Natural killer cell (primary cell): ENCODE results near the gene GRIN1. TPM values are rescaled to one million over a fixed set of nuclear protein-coding genes. Genes with fewer than 3 reads are reported as not detected.

Experiments used
- ATAC-seq, 3 donors: fragments of 150-1000 bp in 2 of 3; fragments of 200-7000 bp in 1 of 3; cut with Tn5 transposase; 1 replicate in 1 of 3; 2 replicates in 2 of 3; pipeline ENCODE4 v1.10.0; 2021; ENCODE audit warnings: mild to moderate bottlenecking in 2 of 3, moderate library complexity in 2 of 3
- DNase-seq, 2 donors: peaks; one replicate each; pipeline versions ENCODE4 v3.0.0 to v3.0.0-alpha.2; 2013 to 2021; ENCODE audit warnings: mixed read lengths in 1 of 2
- H3K27ac ChIP-seq: one replicate; pipeline ENCODE4 v1.5.1; 2013; ENCODE audit warnings: mild to moderate bottlenecking, low read length
- H3K27me3 ChIP-seq: one replicate; pipeline ENCODE4 v1.6.1; 2013; ENCODE audit warnings: low read length; ENCODE audit not compliant: control insufficient read depth, insufficient read depth
- H3K36me3 ChIP-seq: one replicate; pipeline ENCODE4 v1.6.1; 2013; ENCODE audit warnings: low read length; ENCODE audit not compliant: control insufficient read depth, insufficient read depth
- H3K4me1 ChIP-seq: one replicate; pipeline ENCODE4 v1.6.1; 2013; ENCODE audit warnings: low read length; ENCODE audit not compliant: control insufficient read depth, insufficient read depth
- H3K4me3 ChIP-seq: one replicate; pipeline ENCODE4 v1.5.1; 2013; ENCODE audit warnings: low read length
- H3K9me3 ChIP-seq: one replicate; pipeline ENCODE4 v1.6.1; 2013; ENCODE audit warnings: low read length; ENCODE audit not compliant: control insufficient read depth, insufficient read depth
- H3K27ac Mint-ChIP-seq, 2 donors: one replicate each; pipeline ENCODE4 v1.8.0; 2022; ENCODE audit warnings: mild to moderate bottlenecking in 2 of 2, mixed read lengths in 2 of 2, moderate library complexity in 1 of 2
- H3K27me3 Mint-ChIP-seq, 2 donors: one replicate each; pipeline ENCODE4 v1.8.0; 2022; ENCODE audit warnings: low read depth in 2 of 2, mixed read lengths in 2 of 2
- H3K36me3 Mint-ChIP-seq: one replicate; pipeline ENCODE4 v1.8.0; 2022; ENCODE audit warnings: mixed read lengths
- H3K4me1 Mint-ChIP-seq, 2 donors: one replicate each; pipeline ENCODE4 v1.8.0; 2022; ENCODE audit warnings: mixed read lengths in 2 of 2
- H3K4me3 Mint-ChIP-seq: one replicate; pipeline ENCODE4 v1.8.0; 2022; ENCODE audit warnings: mild to moderate bottlenecking, moderate library complexity, mixed read lengths
- H3K9me3 Mint-ChIP-seq, 2 donors: one replicate each; pipeline ENCODE4 v1.8.0; 2022; ENCODE audit warnings: mixed read lengths in 2 of 2
- WGBS: methylation state at CpG from one replicate; pipeline ENCODE4 v1.1.7; 2013; ENCODE audit warnings: missing lambda C conversion rate; ENCODE audit not compliant: insufficient coverage; 5-methylcytosine and 5-hydroxymethylcytosine counted together
- intact Hi-C: fragments of 100-400 bp; cut with micrococcal nuclease; formaldehyde crosslinking; loops from one replicate; pipeline ENCODE4 v1.14.2; 2022
- total RNA-seq, 4 donors: library from RNA; stranded (reverse); fragments of 120-200 nt in 1 of 4; gene quantifications; one replicate each; pipeline versions ENCODE4 v1.2.3 to v1.2.4, GENCODE V29; 2013 to 2022
- TF ChIP-seq, protein P1 (sequence below): fragments of 200-600 bp; IDR thresholded peaks from one replicate; pipeline ENCODE4 v1.8.0; 2022; ENCODE audit warnings: antibody characterized with exemption

Gene GRIN1
- total RNA-seq: not detected
- total RNA-seq (2013): not detected

GRCh38 chr9:137138722-137139467 is at the start of gene GRIN1:
Gene GRIN1 (plus strand): TSS chr9:137139154. CDS start chr9:137139487, 333 bp downstream.
- no peaks in the 10 kb centered on the region for H3K9me3 Mint-ChIP-seq
- peaks cover 31% of the 10 kb centered on the region for H3K27me3 ChIP-seq
- no peak within 1 kb of the TSS for H3K4me3 Mint-ChIP-seq
- ATAC-seq (peak; percentile 50 to 92 (median 87)), DNase-seq (peak; percentile 39 to 72)
- H3K36me3 Mint-ChIP-seq: no peaks in the 10 kb centered on the region
- H3K27ac ChIP-seq: no peak within 1 kb of the TSS
- H3K27ac Mint-ChIP-seq: no peak within 1 kb of the TSS
- H3K4me3 ChIP-seq: no peak within 1 kb of the TSS
- TF ChIP-seq, protein P1, sequence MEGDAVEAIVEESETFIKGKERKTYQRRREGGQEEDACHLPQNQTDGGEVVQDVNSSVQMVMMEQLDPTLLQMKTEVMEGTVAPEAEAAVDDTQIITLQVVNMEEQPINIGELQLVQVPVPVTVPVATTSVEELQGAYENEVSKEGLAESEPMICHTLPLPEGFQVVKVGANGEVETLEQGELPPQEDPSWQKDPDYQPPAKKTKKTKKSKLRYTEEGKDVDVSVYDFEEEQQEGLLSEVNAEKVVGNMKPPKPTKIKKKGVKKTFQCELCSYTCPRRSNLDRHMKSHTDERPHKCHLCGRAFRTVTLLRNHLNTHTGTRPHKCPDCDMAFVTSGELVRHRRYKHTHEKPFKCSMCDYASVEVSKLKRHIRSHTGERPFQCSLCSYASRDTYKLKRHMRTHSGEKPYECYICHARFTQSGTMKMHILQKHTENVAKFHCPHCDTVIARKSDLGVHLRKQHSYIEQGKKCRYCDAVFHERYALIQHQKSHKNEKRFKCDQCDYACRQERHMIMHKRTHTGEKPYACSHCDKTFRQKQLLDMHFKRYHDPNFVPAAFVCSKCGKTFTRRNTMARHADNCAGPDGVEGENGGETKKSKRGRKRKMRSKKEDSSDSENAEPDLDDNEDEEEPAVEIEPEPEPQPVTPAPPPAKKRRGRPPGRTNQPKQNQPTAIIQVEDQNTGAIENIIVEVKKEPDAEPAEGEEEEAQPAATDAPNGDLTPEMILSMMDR: no peak
- no peaks in the 10 kb centered on the region for H3K36me3 ChIP-seq
- H3K27me3 Mint-ChIP-seq: peaks cover 15 to 31% of the 10 kb centered on the region in 2 donors
- H3K4me1 Mint-ChIP-seq: peaks cover 0 to 6% of the 10 kb centered on the region in 2 donors
- H3K4me1 ChIP-seq: peaks cover 4% of the 10 kb centered on the region
- intact Hi-C loops: no loop called here
- no peaks in the 10 kb centered on the region for H3K9me3 ChIP-seq
- 10% methylated on average over 104 of the region's 104 CpGs for WGBS

GRCh38 chr9:137089232-137089947 is 49.6 kb upstream of the GRIN1 start:
- Mint-ChIP-seq H3K27ac (peak overlapping the region; percentile 21 to 76), H3K4me1 (peaks cover 15 to 29% of the 10 kb centered on the region in 2 donors), H3K9me3 (no peaks in the 10 kb centered on the region), H3K36me3 (no peaks in the 10 kb centered on the region), H3K4me3 (no peak overlapping the region), H3K27me3 (no peaks in the 10 kb centered on the region)
- TF ChIP-seq, protein P1: no peak
- H3K4me1 ChIP-seq: peaks cover 18% of the 10 kb centered on the region
- DNase-seq (no peak), ATAC-seq (no peak)
- H3K9me3 ChIP-seq: no peaks in the 10 kb centered on the region
- no peak overlapping the region for H3K27ac ChIP-seq
- no peaks in the 10 kb centered on the region for H3K27me3 ChIP-seq
- no peak overlapping the region for H3K4me3 ChIP-seq
- intact Hi-C loops: no loop called here
- WGBS: 91% methylated on average over 11 of the region's 11 CpGs
- peaks cover 16% of the 10 kb centered on the region for H3K36me3 ChIP-seq

- no peaks in the 10 kb centered on the region for H3K36me3 Mint-ChIP-seq
- peak; percentile 94 to 96 (median 95) for ATAC-seq
- H3K4me3 ChIP-seq: peak overlapping the region; percentile 2
- peak overlapping the region; percentile 86 for H3K4me3 Mint-ChIP-seq
- H3K27me3 ChIP-seq: no peaks in the 10 kb centered on the region
- no peaks in the 10 kb centered on the region for H3K9me3 Mint-ChIP-seq
- H3K9me3 ChIP-seq: no peaks in the 10 kb centered on the region
- H3K4me1 Mint-ChIP-seq: peaks cover 9 to 14% of the 10 kb centered on the region in 2 donors
- WGBS: 65% methylated on average over 29 of the region's 30 CpGs
- TF ChIP-seq, protein P1: peak; percentile 54
- peak overlapping the region; percentile 93 to 97 for H3K27ac Mint-ChIP-seq
- peaks cover 24% of the 10 kb centered on the region for H3K4me1 ChIP-seq
- no peaks in the 10 kb centered on the region for H3K27me3 Mint-ChIP-seq
- H3K27ac ChIP-seq: peak overlapping the region; percentile 69
- DNase-seq: peak; percentile 73 to 94
- H3K36me3 ChIP-seq: peaks cover 50% of the 10 kb centered on the region
- intact Hi-C loops: no loop called here
Observed at GRCh38 chr9:137095664-137096517, 43.1 kb upstream of the GRIN1 start.
